Neural progenitor cell (in vitro differentiated cells): ENCODE data around the gene CHTOP.

Experiments used
- EZH2 ChIP-seq: fragments of 200-600 bp; sonication (generic); IDR thresholded peaks from 2 replicates; pipeline ENCODE4 v1.6.1; 2017; ENCODE audit warnings: antibody characterized with exemption, mild to moderate bottlenecking, moderate library complexity
- EZH2phosphoT487 ChIP-seq: fragments of 200-600 bp; sonication (generic); IDR thresholded peaks from 2 replicates; pipeline ENCODE4 v1.6.1; 2017; ENCODE audit warnings: antibody characterized with exemption

DNA sequence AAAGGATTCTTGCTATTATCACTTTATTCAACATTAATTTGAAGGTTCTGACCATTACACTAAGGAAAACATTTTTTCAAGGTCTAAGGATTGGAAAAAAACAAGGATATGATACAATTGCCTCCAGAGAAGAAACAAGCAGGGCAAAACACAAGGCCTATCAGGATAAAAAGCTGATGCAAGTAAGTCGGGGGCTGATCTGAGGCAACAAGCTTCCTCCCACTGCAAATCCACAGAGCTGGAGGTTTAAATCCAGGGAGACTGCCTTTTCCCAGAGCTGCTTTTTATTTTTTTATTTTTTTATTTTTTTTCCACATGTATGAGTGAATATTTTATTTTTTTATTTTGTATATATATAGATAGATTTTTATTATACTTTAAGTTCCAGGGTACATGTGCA lies 48.9 kb upstream of the CHTOP start:
- TF ChIP-seq EZH2phosphoT487 (no peak), EZH2 (no peak)
